Caki2 (cell line): ENCODE data around the gene PRH1. TPM values are rescaled to one million over a fixed set of nuclear protein-coding genes. Genes with fewer than 3 reads are reported as not detected.

Experiments
- DNase-seq: peaks from one replicate; pipeline ENCODE4 v3.0.0-alpha.2; 2015; ENCODE audit warnings: low read depth
- in situ Hi-C: cut with HindIII; loops from 2 replicates; pipeline ENCODE4 v1.10.0; 2016; ENCODE audit warnings: low sequenced_read_pairs, low pct_unique_long_range_greater_than_20kb, mixed read lengths
- total RNA-seq: library from RNA; depleted of rRNA; stranded (reverse); fragments of >200 nt; shearing (Covaris generic); gene quantifications from 2 replicates; pipeline ENCODE4 v1.2.3, GENCODE V29; 2014; ENCODE audit warnings: low replicate concordance; rRNA removed

The PRH1 gene
- total RNA-seq, 1 experiment from 2014 or later = 0.27 TPM

DNA sequence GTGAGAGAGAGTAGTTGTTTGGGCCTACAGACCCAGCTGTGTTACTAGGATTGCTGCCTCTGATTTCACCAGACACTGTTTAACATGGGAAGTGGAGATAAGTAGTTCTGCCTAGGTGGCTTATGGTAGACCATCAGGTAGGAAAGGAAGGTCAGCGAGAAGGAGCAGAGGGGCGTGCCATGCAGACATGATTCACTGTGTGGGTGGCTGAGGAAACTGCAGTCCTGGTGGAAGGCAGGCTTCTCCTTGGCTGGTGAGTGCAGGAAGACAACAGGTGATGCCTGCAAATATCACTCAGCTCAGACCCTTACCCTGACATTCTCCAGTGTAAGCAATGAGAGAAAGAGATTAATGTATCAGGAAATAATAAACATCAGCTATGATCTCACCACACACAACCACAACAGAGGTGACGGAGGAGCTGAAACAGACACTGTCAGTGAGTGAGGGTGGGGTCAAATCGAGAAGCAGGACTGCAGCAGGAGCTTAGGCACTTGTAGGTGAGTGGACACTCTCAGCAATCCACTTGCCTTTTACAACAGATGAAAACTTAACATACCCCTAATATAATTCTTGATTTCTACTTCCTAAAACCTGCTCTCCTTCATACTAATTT is 32.7 kb downstream of the PRH1 start:
- in situ Hi-C loops = no loop called here
- DNase-seq = no peak

DNA sequence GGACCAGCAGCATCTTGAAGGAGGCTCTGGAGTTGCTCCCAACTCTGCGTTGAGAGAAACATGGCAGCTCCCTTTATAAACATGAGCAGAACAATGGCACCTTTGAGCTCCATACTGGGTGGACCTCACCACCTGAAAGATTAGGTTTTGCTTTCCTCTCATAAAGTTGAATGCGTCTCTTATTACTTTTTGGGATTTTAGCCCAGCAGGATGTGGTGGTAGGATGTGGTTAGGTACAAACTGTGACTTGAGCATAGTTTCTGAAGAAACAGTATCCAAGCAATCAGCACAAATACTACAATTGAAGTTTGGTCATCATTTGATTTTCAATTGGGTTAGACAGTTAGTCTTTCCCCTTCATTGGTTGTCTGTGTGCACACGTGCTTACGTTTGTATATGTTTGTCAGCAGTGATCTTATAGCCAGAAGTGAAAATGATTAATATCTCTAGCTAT is 34.6 kb downstream of the PRH1 start, which contains the start of gene PRR4:
Gene PRR4 (minus strand): TSS at position 51 of the 454 bp plus-strand sequence. CDS start 38 bp downstream, at position 13.
- in situ Hi-C loops = no loop called here
- DNase-seq = no peak

DNA sequence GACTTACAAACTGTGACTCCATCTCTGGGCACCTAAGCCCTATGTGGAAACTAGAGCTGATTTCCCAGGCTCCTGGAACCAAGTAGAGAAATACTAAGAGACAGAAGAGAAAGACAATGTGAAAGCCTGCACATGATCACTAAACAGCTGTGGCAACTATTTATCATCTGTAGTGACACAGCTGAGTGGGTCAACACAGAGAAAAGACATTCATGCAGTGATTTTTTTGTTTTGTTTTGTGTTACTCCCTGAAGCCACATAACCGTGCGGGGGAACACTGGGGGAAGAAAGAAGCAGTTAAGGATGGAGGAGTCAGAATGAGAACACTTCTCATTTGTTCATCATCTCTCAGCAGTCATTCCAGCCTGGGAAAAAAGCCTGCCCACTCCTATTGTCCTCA is 36.3 kb downstream of the PRH1 start:
- in situ Hi-C loops = no loop called here
- no peak for DNase-seq

DNA sequence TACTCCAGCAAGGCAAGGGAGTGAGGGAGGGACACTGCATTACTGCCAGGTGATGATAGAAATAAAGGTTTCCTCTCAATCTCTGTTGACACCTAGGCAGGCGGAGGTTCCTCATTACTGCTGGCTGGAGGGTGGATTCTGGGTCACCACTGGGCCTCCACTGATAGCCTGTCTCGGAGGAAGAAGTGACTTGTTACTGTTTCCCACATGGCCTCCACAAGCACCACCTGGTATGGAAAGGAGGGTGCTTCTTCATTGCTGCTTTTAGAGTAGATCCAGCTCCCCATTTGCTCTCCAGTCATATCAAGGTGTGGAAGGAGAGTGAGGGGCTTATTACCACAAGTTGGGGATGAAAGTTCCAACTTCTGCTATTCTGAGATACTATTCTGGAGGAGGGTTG is 41.2 kb downstream of the PRH1 start:
- in situ Hi-C loops = no loop called here

DNA sequence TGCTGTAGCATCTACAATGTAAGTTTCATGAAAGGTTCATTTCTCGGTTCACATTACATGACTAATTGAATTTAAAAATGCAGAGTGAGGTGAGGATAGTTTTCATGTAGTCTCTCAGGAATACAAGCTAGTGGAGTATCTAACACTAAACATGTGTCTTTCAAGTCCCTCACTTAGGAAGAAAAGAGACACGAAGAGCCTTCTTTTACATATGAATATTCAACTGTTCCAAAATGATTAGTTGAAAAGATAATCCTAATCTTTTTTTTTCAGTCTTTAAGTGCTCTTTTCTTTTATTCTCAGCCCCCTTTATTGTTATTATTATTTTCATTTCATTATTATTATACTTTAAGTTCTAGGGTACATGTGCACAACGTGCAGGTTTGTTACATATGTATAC is 45.6 kb downstream of the PRH1 start:
- DNase-seq = no peak
- in situ Hi-C loops = no loop called here

More for the DNA sequence above, 41.2 kb downstream of the PRH1 start:
- no peak for DNase-seq

Other genes with a start within 250 kb of the PRH1 start
- 4.8 and 6.7 TPM in 2 replicates for gene STYK1, start 210.2 kb downstream of the PRH1 start, total RNA-seq
- 259 and 280 TPM in 2 replicates for gene YBX3, start 160.9 kb downstream of the PRH1 start, total RNA-seq
- not detected in 2 replicates for gene TAS2R7, start 81.6 kb downstream of the PRH1 start, total RNA-seq
- not detected in 2 replicates for gene TAS2R8, start 77.0 kb downstream of the PRH1 start, total RNA-seq
- not detected in 2 replicates for gene TAS2R9, start 74.1 kb downstream of the PRH1 start, total RNA-seq
- not detected in 2 replicates for gene TAS2R10, start 57.9 kb downstream of the PRH1 start, total RNA-seq
- gene PRR4, start 34.8 kb downstream of the PRH1 start, total RNA-seq = not detected in 2 replicates
- gene TAS2R13, start 25.3 kb upstream of the PRH1 start, total RNA-seq = not detected in 2 replicates
- not detected in 2 replicates for gene PRH2, start 45.0 kb upstream of the PRH1 start, total RNA-seq
- not detected in 2 replicates for gene TAS2R14, start 55.0 kb upstream of the PRH1 start, total RNA-seq
- not detected in 2 replicates for gene TAS2R50, start 102.7 kb upstream of the PRH1 start, total RNA-seq
- not detected in 2 replicates for gene TAS2R20, start 114.0 kb upstream of the PRH1 start, total RNA-seq
- not detected in 2 replicates for gene TAS2R19, start 138.4 kb upstream of the PRH1 start, total RNA-seq
- 0.37 TPM in 1 of 2 replicates, not detected in the other for gene TAS2R31, start 147.2 kb upstream of the PRH1 start, total RNA-seq
- not detected in 2 replicates for gene TAS2R46, start 178.0 kb upstream of the PRH1 start, total RNA-seq
- not detected in 2 replicates for gene TAS2R43, start 208.1 kb upstream of the PRH1 start, total RNA-seq